OCI-LY7 (cell line): ENCODE data around the gene LGI4. TPM values are rescaled to one million over a fixed set of nuclear protein-coding genes. Genes with fewer than 3 reads are reported as not detected.

ENCODE experiments used
- BruUV-seq: library from RNA; stranded (reverse); fragments of 400-500 nt; replicated peaks from 2 replicates; lab custom pipeline; 2021; lab: Mats Ljungman, UMichigan
- CTCF ChIA-PET: fragments of 300-600 bp; sonication (Branson Sonifier 250); formaldehyde crosslinking; loops from one replicate; lab custom pipeline; 2022; ENCODE audit warnings: antibody characterized with exemption; ENCODE audit not compliant: unreplicated experiment; lab: Charles Lee
- POLR2A ChIA-PET: fragments of 300-600 bp; sonication (Branson Sonifier 250); formaldehyde crosslinking; loops from one replicate; lab custom pipeline; 2022; ENCODE audit warnings: antibody characterized with exemption; lab: Charles Lee
- DNase-seq: peaks from one replicate; pipeline ENCODE4 v3.0.0-alpha.2; 2015; ENCODE audit warnings: low spot score
- H2AFZ ChIP-seq: fragments of 200-600 bp; sonication (generic), shearing (Covaris generic); 2 replicates; pipeline ENCODE4 v1.6.1; 2014; ENCODE audit warnings: mild to moderate bottlenecking, antibody characterized with exemption, low read length, moderate library complexity
- H3K27ac ChIP-seq: fragments of 200-600 bp; sonication (generic); 2 replicates; pipeline ENCODE4 v1.5.1; 2014; ENCODE audit warnings: mixed run types, low read depth, mild to moderate bottlenecking, moderate library complexity, low read length, inconsistent platforms; ENCODE audit not compliant: poor library complexity, severe bottlenecking
- H3K36me3 ChIP-seq: fragments of 200-600 bp; sonication (generic); 2 replicates; pipeline ENCODE4 v1.6.1; 2014; ENCODE audit warnings: mild to moderate bottlenecking, antibody characterized with exemption, low read length, moderate library complexity, mixed read lengths; ENCODE audit not compliant: insufficient read depth
- H3K4me1 ChIP-seq: fragments of 200-600 bp; sonication (generic); 2 replicates; pipeline ENCODE4 v1.5.1; 2014; ENCODE audit warnings: mild to moderate bottlenecking, low read length; ENCODE audit not compliant: insufficient read depth, poor library complexity, severe bottlenecking
- H3K4me2 ChIP-seq: fragments of 200-600 bp; sonication (generic); 2 replicates; pipeline ENCODE4 v1.6.1; 2014; ENCODE audit warnings: mild to moderate bottlenecking, low read length
- H3K4me3 ChIP-seq: fragments of 200-600 bp; sonication (generic); 2 replicates; pipeline ENCODE4 v1.5.1; 2014; ENCODE audit warnings: mild to moderate bottlenecking, low read depth, low read length; ENCODE audit not compliant: poor library complexity, severe bottlenecking
- H3K79me2 ChIP-seq: fragments of 200-600 bp; sonication (generic); 2 replicates; pipeline ENCODE4 v1.6.1; 2016; ENCODE audit warnings: low read depth, mild to moderate bottlenecking, low read length, moderate library complexity, mixed read lengths; ENCODE audit not compliant: insufficient read depth
- H3K9me2 ChIP-seq: fragments of 200-600 bp; sonication (generic); 2 replicates; pipeline ENCODE4 v1.6.1; 2016; ENCODE audit warnings: mild to moderate bottlenecking, low read length, mixed read lengths; ENCODE audit not compliant: insufficient read depth
- H3K9me3 ChIP-seq: fragments of 200-600 bp; sonication (generic); 2 replicates; pipeline ENCODE4 v1.6.1; 2014; ENCODE audit warnings: mild to moderate bottlenecking, mixed run types, low read length, mixed read lengths
- H4K20me1 ChIP-seq: fragments of 200-600 bp; sonication (generic); 2 replicates; pipeline ENCODE4 v1.6.1; 2014; ENCODE audit warnings: mild to moderate bottlenecking, antibody characterized with exemption, low read length, moderate library complexity, mixed read lengths; ENCODE audit not compliant: insufficient read depth
- EZH2phosphoT487 ChIP-seq: fragments of 200-600 bp; sonication (generic); IDR thresholded peaks from 2 replicates; pipeline ENCODE4 v1.6.1; 2018; ENCODE audit warnings: low read depth, borderline replicate concordance, mild to moderate bottlenecking, mixed run types, antibody characterized with exemption, low read length, moderate library complexity, mixed read lengths
- intact Hi-C: fragments of 100-400 bp; cut with micrococcal nuclease; formaldehyde crosslinking; loops from one replicate; pipeline ENCODE4 v1.10.0; 2022; ENCODE audit not compliant: unreplicated experiment
- total RNA-seq, 2 experiments: library from RNA; depleted of rRNA in 1 of 2; stranded (reverse); fragments of >200 nt in 1 of 2; shearing (Covaris generic) in 1 of 2; gene quantifications; 2 replicates each; pipeline ENCODE4 v1.2.3, GENCODE V29; 2014 to 2022
- TF ChIP-seq, protein P1 (sequence below): fragments of 200-600 bp; sonication (generic); conservative IDR thresholded peaks from 2 replicates; pipeline ENCODE4 v1.5.1; 2014; ENCODE audit warnings: mild to moderate bottlenecking, antibody characterized with exemption, low read length, moderate library complexity, mixed read lengths

The LGI4 gene
- total RNA-seq, 2 experiments from 2014 or later: 0.28 to 5.9 TPM

DNA sequence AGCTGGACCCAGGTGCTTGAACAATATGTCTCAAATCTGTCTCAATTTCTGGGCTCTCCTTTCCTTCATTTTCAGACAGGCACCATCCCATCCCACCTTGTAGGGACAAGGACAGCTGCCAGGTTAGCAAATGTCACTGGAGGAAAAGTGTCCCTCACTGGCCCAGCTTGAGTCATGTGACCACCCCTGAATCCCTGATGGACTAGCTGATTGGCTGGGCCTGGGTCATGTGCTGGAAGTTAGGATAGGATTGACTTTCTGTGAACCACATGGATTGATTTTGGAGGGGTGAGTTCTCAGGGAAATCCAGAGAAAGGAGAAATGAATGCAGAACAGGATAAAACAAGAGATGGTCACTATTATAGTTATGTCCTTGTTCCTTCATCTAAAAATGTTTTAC, 47.5 kb downstream of the LGI4 start:
- Histone ChIP-seq H3K9me2 (no peaks in the 10 kb centered on the region), H3K4me2 (peak overlapping the region; percentile 77), H3K9me3 (no peaks in the 10 kb centered on the region), H3K36me3 (no peaks in the 10 kb centered on the region), H3K79me2 (no peaks in the 10 kb centered on the region), H3K4me3 (no peak overlapping the region), H3K27ac (peak overlapping the region; percentile 99), H3K4me1 (peaks cover 88% of the 10 kb centered on the region), H2AFZ (no peak overlapping the region; the same call in 1 of the 2 replicates), H4K20me1 (no peaks in the 10 kb centered on the region)
- ChIA-PET CTCF (interaction anchor here (0.7 to 3.0 kb wide), 3 partner anchors 20 to 50 kb away, joined by 3 to 20 read pairs (median 5); no protein-coding TSS in a partner anchor), POLR2A (interaction anchor here (0.9 to 5.2 kb wide), 5 partner anchors 13 to 55 kb away, joined by 3 to 49 read pairs (median 4); no protein-coding TSS in a partner anchor)
- BruUV-seq: no TSS peak
- TF ChIP-seq EZH2phosphoT487: no peak
- TF ChIP-seq, protein P1, sequence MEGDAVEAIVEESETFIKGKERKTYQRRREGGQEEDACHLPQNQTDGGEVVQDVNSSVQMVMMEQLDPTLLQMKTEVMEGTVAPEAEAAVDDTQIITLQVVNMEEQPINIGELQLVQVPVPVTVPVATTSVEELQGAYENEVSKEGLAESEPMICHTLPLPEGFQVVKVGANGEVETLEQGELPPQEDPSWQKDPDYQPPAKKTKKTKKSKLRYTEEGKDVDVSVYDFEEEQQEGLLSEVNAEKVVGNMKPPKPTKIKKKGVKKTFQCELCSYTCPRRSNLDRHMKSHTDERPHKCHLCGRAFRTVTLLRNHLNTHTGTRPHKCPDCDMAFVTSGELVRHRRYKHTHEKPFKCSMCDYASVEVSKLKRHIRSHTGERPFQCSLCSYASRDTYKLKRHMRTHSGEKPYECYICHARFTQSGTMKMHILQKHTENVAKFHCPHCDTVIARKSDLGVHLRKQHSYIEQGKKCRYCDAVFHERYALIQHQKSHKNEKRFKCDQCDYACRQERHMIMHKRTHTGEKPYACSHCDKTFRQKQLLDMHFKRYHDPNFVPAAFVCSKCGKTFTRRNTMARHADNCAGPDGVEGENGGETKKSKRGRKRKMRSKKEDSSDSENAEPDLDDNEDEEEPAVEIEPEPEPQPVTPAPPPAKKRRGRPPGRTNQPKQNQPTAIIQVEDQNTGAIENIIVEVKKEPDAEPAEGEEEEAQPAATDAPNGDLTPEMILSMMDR: no peak
- DNase-seq: peak; percentile 30
- intact Hi-C loops: no loop called here

DNA sequence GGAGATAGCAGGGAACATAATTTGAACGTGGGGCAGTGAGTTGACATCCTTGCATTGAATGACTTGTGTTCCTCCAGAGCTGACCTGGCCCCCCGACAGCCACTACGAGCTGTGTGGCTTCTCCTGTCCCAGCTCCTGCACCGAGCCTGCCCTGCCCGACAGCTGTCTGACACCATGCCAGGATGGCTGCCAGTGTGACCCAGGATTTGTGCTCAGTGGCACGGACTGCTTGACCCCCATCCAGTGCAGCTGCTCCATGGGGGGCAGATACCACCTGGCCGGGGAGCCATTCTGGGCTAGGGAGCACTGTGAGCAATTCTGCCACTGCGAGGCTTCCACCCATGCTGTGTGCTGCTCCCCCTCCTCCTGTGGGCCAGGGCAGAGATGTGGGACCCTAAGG, 48.4 kb downstream of the LGI4 start:
- H4K20me1 ChIP-seq: no peaks in the 10 kb centered on the region
- no peaks in the 10 kb centered on the region for H3K9me3 ChIP-seq
- H3K4me1 ChIP-seq: peaks cover 91% of the 10 kb centered on the region
- H3K9me2 ChIP-seq: no peaks in the 10 kb centered on the region
- no peaks in the 10 kb centered on the region for H3K36me3 ChIP-seq
- BruUV-seq: TSS peak; percentile 95
- TF ChIP-seq EZH2phosphoT487: no peak
- TF ChIP-seq, protein P1: no peak
- peak overlapping the region; percentile 99 for H3K27ac ChIP-seq
- peak overlapping the region; percentile 77 for H3K4me2 ChIP-seq
- no peaks in the 10 kb centered on the region for H3K79me2 ChIP-seq
- ChIA-PET POLR2A (interaction anchor here (0.7 to 5.2 kb wide), 10 partner anchors 12 to 56 kb away, joined by 3 to 49 read pairs (median 4); no protein-coding TSS in a partner anchor), CTCF (interaction anchor here (1.4 to 3.0 kb wide), 3 partner anchors 17 to 31 kb away, joined by 5 to 20 read pairs (median 8); no protein-coding TSS in a partner anchor)
- H3K4me3 ChIP-seq: peak overlapping the region; percentile 24
- no peak for DNase-seq
- intact Hi-C loops: loop anchor here (1.0 kb wide), 1 partner anchor 19 kb away; no protein-coding TSS in a partner anchor
- no peak overlapping the region; the same call in 1 of the 2 replicates for H2AFZ ChIP-seq

DNA sequence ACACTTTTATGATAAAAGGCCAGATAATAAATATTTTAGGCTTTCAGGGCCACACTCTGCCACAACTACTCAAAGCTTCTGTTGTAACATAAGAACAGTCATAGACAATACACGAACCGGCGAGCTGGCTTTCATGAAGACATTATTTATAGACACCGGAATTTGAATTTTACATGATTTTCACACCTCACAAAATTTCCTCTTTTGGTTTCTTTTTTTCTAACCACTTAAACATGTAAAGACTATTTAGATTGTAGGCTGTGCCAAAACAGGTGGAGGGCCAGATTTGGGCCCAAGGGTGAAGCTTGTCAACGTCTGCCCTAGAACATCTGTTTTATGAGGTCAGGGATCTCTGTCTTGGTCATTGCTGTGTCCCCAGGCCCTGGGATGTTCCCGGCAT, 48.9 kb downstream of the LGI4 start:
- peaks cover 89% of the 10 kb centered on the region for H3K4me1 ChIP-seq
- H3K36me3 ChIP-seq: no peaks in the 10 kb centered on the region
- peak overlapping the region; percentile 77 for H3K4me2 ChIP-seq
- TF ChIP-seq EZH2phosphoT487: no peak
- TF ChIP-seq, protein P1: no peak
- no peaks in the 10 kb centered on the region for H4K20me1 ChIP-seq
- no TSS peak for BruUV-seq
- H2AFZ ChIP-seq: no peak overlapping the region; the same call in 1 of the 2 replicates
- H3K9me2 ChIP-seq: no peaks in the 10 kb centered on the region
- peak overlapping the region; percentile 99 for H3K27ac ChIP-seq
- H3K4me3 ChIP-seq: peak overlapping the region; percentile 50
- POLR2A ChIA-PET: interaction anchor here (0.6 to 5.2 kb wide), 9 partner anchors 13 to 210 kb away, joined by 3 to 49 read pairs (median 5); no protein-coding TSS in a partner anchor
- H3K9me3 ChIP-seq: no peaks in the 10 kb centered on the region
- CTCF ChIA-PET: interaction anchor here (2.0 to 3.0 kb wide), 2 partner anchors 16 to 19 kb away, joined by 8 to 20 read pairs; no protein-coding TSS in a partner anchor
- no peaks in the 10 kb centered on the region for H3K79me2 ChIP-seq
- intact Hi-C loops: loop anchor here (1.0 kb wide), 1 partner anchor 19 kb away; no protein-coding TSS in a partner anchor
- peak; percentile 95 for DNase-seq
